Fibroblast of skin of back (primary cell): ENCODE data around the gene LRRD1.

Experiments used
- DNase-seq: peaks from one replicate; pipeline ENCODE4 v3.0.0-alpha.2; 2013

LRRD1 gene

GRCh38 chr7:92141161-92141560 is 37.8 kb downstream of the LRRD1 start:
- no peak for DNase-seq

- DNase-seq = no peak
These were observed 41.4 kb downstream of the LRRD1 start for GRCh38 chr7:92137557-92137956.

- DNase-seq = peak; percentile 20
These were observed 43.7 kb downstream of the LRRD1 start for GRCh38 chr7:92135052-92135889.

- peak; percentile 91 for DNase-seq
These were observed 44.5 kb downstream of the LRRD1 start, which contains the start of gene CYP51A1 for GRCh38 chr7:92134271-92135051. Gene CYP51A1 (minus strand): TSS chr7:92134477. CDS start chr7:92134364, 113 bp downstream.

GRCh38 chr7:92133737-92134270 is 45.1 kb downstream of the LRRD1 start:
- peak; percentile 57 for DNase-seq

GRCh38 chr7:92133133-92133736 is 45.7 kb downstream of the LRRD1 start:
- DNase-seq = no peak

- DNase-seq = no peak
These were observed 47.1 kb downstream of the LRRD1 start for GRCh38 chr7:92131764-92132330.

GRCh38 chr7:92131093-92131492 is 47.8 kb downstream of the LRRD1 start:
- no peak for DNase-seq

- peak; percentile 3 for DNase-seq
These were observed 57.3 kb downstream of the LRRD1 start for GRCh38 chr7:92121681-92122080.

GRCh38 chr7:92119213-92119759 is 59.7 kb downstream of the LRRD1 start:
- DNase-seq = no peak

GRCh38 chr7:92116949-92117348 is 62.0 kb downstream of the LRRD1 start:
- no peak for DNase-seq

GRCh38 chr7:92115821-92116220 is 63.1 kb downstream of the LRRD1 start:
- no peak for DNase-seq

- DNase-seq = no peak
These were observed 68.1 kb downstream of the LRRD1 start for GRCh38 chr7:92110857-92111256.

GRCh38 chr7:92108821-92109220 is 70.1 kb downstream of the LRRD1 start:
- DNase-seq = no peak

- peak; percentile 32 for DNase-seq
These were observed 76.1 kb downstream of the LRRD1 start for GRCh38 chr7:92102862-92103261.

GRCh38 chr7:92100534-92100933 is 78.4 kb downstream of the LRRD1 start:
- DNase-seq = no peak

- DNase-seq = no peak
These were observed 83.6 kb downstream of the LRRD1 start for GRCh38 chr7:92095380-92095779.
